DND-41 (cell line): ENCODE results near the gene SAPCD1.
"Not testable (repeated sequence)": the region's sequence is repeated elsewhere in the genome, so short reads cannot be mapped to it uniquely, and the experiment has no call there.

ENCODE experiments used
- EZH2 ChIP-seq: IDR thresholded peaks from 3 replicates; pipeline ENCODE4 v1.6.1; 2012; ENCODE audit warnings: borderline replicate concordance, low read depth, mild to moderate bottlenecking, moderate library complexity, low read length, inconsistent platforms; ENCODE audit not compliant: severe bottlenecking
- TF ChIP-seq, protein P1 (sequence below): IDR thresholded peaks from 2 replicates; pipeline ENCODE4 v1.5.1; 2012; ENCODE audit warnings: borderline replicate concordance, low read length, moderate library complexity, mild to moderate bottlenecking; ENCODE audit not compliant: poor library complexity, severe bottlenecking; ENCODE audit errors: extremely low read depth

DNA sequence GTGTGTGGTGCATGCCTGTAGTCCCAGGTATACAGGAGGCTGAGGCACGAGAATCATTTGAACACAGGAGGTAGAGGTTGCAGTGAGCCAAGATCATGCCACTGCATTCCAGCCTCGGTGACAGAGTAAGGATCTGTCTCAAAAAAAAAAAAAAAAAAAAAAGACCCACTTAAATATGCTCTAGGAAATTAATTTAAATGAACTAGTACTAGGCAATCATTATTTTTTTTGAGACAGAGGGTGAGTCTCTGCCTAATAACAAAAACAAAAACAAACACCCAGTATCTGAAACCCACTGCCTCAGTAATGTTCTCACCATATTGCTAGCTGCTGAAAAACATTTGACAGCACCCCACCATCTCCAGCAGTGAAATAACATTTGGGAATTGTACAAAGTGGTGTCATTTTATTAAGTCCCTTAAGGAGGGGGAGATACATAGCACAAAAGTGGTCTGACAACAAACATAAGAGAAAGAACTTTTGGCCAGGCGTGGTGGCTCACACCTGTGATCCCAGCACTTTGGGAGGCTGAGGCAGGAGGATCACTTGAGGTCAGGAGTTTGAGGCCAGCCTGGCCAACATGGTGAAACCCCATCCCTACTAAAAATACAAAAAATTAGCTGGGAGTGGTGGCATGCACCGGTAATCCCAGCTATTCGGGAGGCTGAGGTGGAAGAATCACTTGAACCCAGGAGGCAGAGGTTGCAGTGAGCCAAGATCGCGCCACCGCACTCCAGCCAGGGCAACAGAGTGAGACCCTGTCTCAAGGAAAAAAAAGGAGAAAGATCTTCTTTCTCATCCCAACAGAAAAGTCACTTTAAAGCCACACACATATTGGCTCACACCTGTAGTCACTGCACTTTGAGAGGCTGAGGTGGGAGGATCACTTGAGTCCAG lies 38.8 kb downstream of the SAPCD1 start:
- not testable (repeated sequence) for TF ChIP-seq EZH2
- TF ChIP-seq, protein P1, sequence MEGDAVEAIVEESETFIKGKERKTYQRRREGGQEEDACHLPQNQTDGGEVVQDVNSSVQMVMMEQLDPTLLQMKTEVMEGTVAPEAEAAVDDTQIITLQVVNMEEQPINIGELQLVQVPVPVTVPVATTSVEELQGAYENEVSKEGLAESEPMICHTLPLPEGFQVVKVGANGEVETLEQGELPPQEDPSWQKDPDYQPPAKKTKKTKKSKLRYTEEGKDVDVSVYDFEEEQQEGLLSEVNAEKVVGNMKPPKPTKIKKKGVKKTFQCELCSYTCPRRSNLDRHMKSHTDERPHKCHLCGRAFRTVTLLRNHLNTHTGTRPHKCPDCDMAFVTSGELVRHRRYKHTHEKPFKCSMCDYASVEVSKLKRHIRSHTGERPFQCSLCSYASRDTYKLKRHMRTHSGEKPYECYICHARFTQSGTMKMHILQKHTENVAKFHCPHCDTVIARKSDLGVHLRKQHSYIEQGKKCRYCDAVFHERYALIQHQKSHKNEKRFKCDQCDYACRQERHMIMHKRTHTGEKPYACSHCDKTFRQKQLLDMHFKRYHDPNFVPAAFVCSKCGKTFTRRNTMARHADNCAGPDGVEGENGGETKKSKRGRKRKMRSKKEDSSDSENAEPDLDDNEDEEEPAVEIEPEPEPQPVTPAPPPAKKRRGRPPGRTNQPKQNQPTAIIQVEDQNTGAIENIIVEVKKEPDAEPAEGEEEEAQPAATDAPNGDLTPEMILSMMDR = not testable (repeated sequence)
